Effector memory CD4-positive, alpha-beta T cell (primary cell): Measurements from ENCODE around the gene RBM23.
A peak's percentile ranks its signal among the peaks of the same experiment; 100 is the strongest.
"Not testable (repeated sequence)": the region's sequence is repeated elsewhere in the genome, so short reads cannot be mapped to it uniquely, and the experiment has no call there.

ENCODE experiments used
- DNase-seq, 3 donors: peaks; one replicate each; pipeline ENCODE4 v3.0.0-alpha.2; 2020
- H3K27ac ChIP-seq: 2 replicates; pipeline ENCODE4 v1.7.0; 2013; ENCODE audit warnings: mild to moderate bottlenecking, low read length, moderate library complexity; ENCODE audit not compliant: insufficient read depth, poor library complexity, severe bottlenecking
- H3K27me3 ChIP-seq: replicated peaks from 2 replicates; pipeline ENCODE4 v1.7.0; 2013; ENCODE audit warnings: mild to moderate bottlenecking, low read length; ENCODE audit not compliant: insufficient read depth, control insufficient read depth, poor library complexity, severe bottlenecking
- H3K36me3 ChIP-seq: 2 replicates; pipeline ENCODE4 v1.7.0; 2013; ENCODE audit warnings: mild to moderate bottlenecking, low read length, moderate library complexity; ENCODE audit not compliant: control insufficient read depth, insufficient read depth
- H3K4me1 ChIP-seq: 2 replicates; pipeline ENCODE4 v1.7.0; 2013; ENCODE audit warnings: low read length, mild to moderate bottlenecking; ENCODE audit not compliant: control insufficient read depth, insufficient read depth, poor library complexity, severe bottlenecking
- H3K4me3 ChIP-seq: 2 replicates; pipeline ENCODE4 v1.7.0; 2013; ENCODE audit warnings: low read length, low read depth, mild to moderate bottlenecking; ENCODE audit not compliant: insufficient read depth, poor library complexity, severe bottlenecking
- H3K9me3 ChIP-seq: 2 replicates; pipeline ENCODE4 v1.7.0; 2013; ENCODE audit warnings: mild to moderate bottlenecking, low read length, moderate library complexity; ENCODE audit not compliant: control insufficient read depth

The RBM23 gene

GRCh38 chr14:22866874-22867273, 52.1 kb downstream of the RBM23 start:
- Histone ChIP-seq H3K4me3 (no peak overlapping the region), H3K36me3 (no peaks in the 10 kb centered on the region), H3K4me1 (peaks cover 12% of the 10 kb centered on the region), H3K9me3 (no peaks in the 10 kb centered on the region), H3K27ac (no peak overlapping the region), H3K27me3 (no peaks in the 10 kb centered on the region)
- no peak for DNase-seq

GRCh38 chr14:22865424-22866405, 53.2 kb downstream of the RBM23 start:
- no peak for DNase-seq
- no peak overlapping the region for H3K4me3 ChIP-seq
- H3K27ac ChIP-seq, result no peak overlapping the region
- H3K27me3 ChIP-seq, result no peaks in the 10 kb centered on the region
- H3K9me3 ChIP-seq, result no peaks in the 10 kb centered on the region
- H3K36me3 ChIP-seq, result no peaks in the 10 kb centered on the region
- peaks cover 12% of the 10 kb centered on the region for H3K4me1 ChIP-seq

- Histone ChIP-seq H3K27ac (no peak overlapping the region), H3K9me3 (no peaks in the 10 kb centered on the region), H3K4me3 (no peak overlapping the region), H3K36me3 (no peaks in the 10 kb centered on the region), H3K27me3 (no peaks in the 10 kb centered on the region), H3K4me1 (peaks cover 5% of the 10 kb centered on the region)
- no peak for DNase-seq
Observed at GRCh38 chr14:22864979-22865378, 54.0 kb downstream of the RBM23 start.

- Histone ChIP-seq H3K36me3 (no peaks in the 10 kb centered on the region), H3K4me3 (no peak overlapping the region), H3K4me1 (peaks cover 13% of the 10 kb centered on the region), H3K9me3 (no peaks in the 10 kb centered on the region), H3K27me3 (no peaks in the 10 kb centered on the region), H3K27ac (no peak overlapping the region)
- no peak for DNase-seq
Observed at GRCh38 chr14:22861651-22862050, 57.3 kb downstream of the RBM23 start.

GRCh38 chr14:22860377-22860776, 58.6 kb downstream of the RBM23 start:
- not testable (repeated sequence) for H3K36me3 ChIP-seq, DNase-seq, H3K27me3 ChIP-seq, H3K4me3 ChIP-seq, H3K9me3 ChIP-seq, H3K27ac ChIP-seq
- H3K4me1 ChIP-seq, result peaks cover 13% of the 10 kb centered on the region

- H3K36me3 ChIP-seq, result no peaks in the 10 kb centered on the region
- DNase-seq, result no peak
- no peak overlapping the region for H3K27ac ChIP-seq
- no peaks in the 10 kb centered on the region for H3K9me3 ChIP-seq
- H3K27me3 ChIP-seq, result no peaks in the 10 kb centered on the region
- H3K4me1 ChIP-seq, result peaks cover 13% of the 10 kb centered on the region
- no peak overlapping the region for H3K4me3 ChIP-seq
Observed at GRCh38 chr14:22856428-22856827, 62.5 kb downstream of the RBM23 start.

- no peaks in the 10 kb centered on the region for H3K36me3 ChIP-seq
- H3K27ac ChIP-seq, result no peak overlapping the region
- H3K4me1 ChIP-seq, result peaks cover 13% of the 10 kb centered on the region
- no peak for DNase-seq
- no peak overlapping the region for H3K4me3 ChIP-seq
- no peaks in the 10 kb centered on the region for H3K27me3 ChIP-seq
- no peaks in the 10 kb centered on the region for H3K9me3 ChIP-seq
Observed at GRCh38 chr14:22854963-22855724, 63.8 kb downstream of the RBM23 start.

GRCh38 chr14:22854296-22854695, 64.7 kb downstream of the RBM23 start:
- not testable (repeated sequence) for DNase-seq

GRCh38 chr14:22852940-22853767, 65.8 kb downstream of the RBM23 start:
- H3K9me3 ChIP-seq, result no peaks in the 10 kb centered on the region
- no peaks in the 10 kb centered on the region for H3K36me3 ChIP-seq
- H3K4me3 ChIP-seq, result peak overlapping the region; percentile 66
- H3K4me1 ChIP-seq, result peaks cover 1% of the 10 kb centered on the region
- H3K27ac ChIP-seq, result no peak overlapping the region
- DNase-seq, result peak; percentile 75 to 81 (median 78)
- no peaks in the 10 kb centered on the region for H3K27me3 ChIP-seq

More at GRCh38 chr14:22854296-22854695, 64.7 kb downstream of the RBM23 start:
- H3K27me3 ChIP-seq, H3K36me3 ChIP-seq, H3K27ac ChIP-seq, H3K9me3 ChIP-seq, H3K4me3 ChIP-seq: not testable (repeated sequence)
- H3K4me1 ChIP-seq, result peaks cover 13% of the 10 kb centered on the region
